Activated gamma-delta T cell treated with anti-CD3 and anti-CD28 coated beads, Interleukin-2, amount 50 U/mL, for 16 hours (primary cell): ENCODE measurements around the gene ARL4C.
"Not testable (repeated sequence)": the region's sequence is repeated elsewhere in the genome, so short reads cannot be mapped to it uniquely, and the experiment has no call there.

Experiments
- DNase-seq: peaks from one replicate; pipeline ENCODE4 v3.0.0-alpha.2; 2020; ENCODE audit warnings: low read depth

ARL4C gene

DNA sequence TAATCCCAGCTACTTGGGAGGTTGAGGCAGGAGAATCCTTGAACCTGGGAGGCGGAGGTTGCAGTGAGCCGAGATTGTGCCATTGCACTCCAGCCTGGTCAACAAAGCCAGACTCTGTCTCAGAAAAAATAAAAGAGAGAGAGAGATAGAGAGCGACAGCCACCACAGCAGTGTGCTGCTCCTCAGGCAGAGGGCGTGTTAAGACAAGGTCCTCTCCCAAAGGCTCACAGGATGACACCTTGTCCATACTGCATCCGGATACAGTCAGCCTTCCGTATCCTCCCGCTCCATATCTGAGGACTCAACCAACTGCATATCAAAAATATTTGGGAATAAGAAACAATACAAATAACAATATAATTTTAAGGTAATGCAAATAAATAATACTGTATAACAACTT lies 20.1 kb downstream of the ARL4C start:
- no peak for DNase-seq

DNA sequence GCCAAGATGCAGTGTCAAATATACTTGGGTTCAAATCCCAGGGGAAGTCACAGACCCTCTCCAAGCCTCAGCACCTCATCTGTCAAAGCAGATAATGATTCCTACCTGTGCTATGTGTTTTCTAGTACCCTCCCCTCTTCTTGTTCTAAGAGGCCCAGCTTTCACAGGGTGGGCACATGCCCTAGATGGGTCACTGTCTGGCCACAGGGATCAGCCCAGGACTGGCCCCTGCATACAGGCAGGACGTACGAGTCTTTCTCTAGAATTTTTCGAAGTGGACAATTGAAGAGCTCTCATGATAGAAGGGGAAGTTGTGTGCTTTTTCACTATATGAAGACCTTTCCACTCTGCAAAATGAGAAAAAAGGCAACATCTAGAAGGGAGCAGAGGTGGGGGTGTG lies 22.2 kb downstream of the ARL4C start:
- no peak for DNase-seq

DNA sequence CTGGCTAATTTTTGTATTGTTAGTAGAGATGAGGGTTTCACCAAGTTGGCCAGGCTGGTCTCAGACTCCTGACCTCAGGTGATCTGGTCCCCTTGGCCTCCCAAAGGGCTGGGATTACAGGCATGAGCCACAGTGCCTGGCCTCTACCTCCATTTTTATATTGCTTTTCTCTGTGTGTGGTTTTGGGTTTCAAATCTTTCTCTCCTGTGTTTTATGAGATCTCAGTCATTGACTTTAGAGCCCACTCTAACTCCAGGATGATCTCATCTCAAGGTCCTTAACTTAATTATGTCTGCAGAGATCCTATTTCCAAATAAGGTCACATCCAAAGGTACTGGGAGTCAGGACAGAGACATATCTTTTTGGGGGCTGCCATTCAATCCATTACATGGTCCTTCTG lies 24.7 kb downstream of the ARL4C start:
- DNase-seq: no peak

GRCh38 chr2:234469972-234470371 lies 26.9 kb downstream of the ARL4C start:
- no peak for DNase-seq

GRCh38 chr2:234469251-234469845 lies 27.5 kb downstream of the ARL4C start:
- DNase-seq: no peak

GRCh38 chr2:234468503-234468902 lies 28.4 kb downstream of the ARL4C start:
- DNase-seq: no peak

DNA sequence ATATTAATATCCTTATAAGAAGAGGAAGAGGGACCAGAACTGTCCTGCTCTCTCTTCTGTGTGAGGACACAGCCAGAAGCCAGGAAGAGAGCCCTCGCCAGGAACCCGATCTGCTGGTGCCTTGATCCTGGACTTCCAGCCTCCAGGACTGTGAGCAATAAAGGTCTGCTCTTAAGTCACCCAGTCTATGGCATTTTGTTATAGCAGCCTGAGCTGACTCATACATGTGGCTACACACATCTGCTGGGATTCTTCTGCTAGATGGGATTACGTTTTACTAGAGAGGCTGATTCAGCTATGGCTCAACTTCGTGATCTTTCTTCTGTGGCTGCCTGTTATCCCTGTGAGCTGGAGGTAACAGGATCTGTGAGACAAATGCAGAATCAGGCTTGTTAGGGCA lies 29.6 kb downstream of the ARL4C start:
- no peak for DNase-seq

DNA sequence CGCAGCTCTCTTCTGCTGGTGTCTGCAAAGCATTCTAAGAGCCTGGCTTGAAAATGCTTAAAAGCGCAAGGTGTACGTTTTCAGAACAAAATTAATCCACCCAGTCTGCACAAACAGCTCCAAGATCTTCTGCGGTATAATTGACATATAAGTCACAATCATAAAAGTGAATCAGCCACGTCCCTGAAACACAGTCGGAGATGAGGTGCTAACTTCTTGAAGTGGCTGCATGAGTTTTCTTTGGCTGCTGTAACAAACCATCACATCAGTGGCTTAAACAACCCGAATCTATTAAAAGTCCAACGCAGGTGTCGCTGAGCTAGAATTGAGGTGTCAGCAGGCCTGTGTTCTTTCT lies 32.6 kb downstream of the ARL4C start:
- no peak for DNase-seq

DNA sequence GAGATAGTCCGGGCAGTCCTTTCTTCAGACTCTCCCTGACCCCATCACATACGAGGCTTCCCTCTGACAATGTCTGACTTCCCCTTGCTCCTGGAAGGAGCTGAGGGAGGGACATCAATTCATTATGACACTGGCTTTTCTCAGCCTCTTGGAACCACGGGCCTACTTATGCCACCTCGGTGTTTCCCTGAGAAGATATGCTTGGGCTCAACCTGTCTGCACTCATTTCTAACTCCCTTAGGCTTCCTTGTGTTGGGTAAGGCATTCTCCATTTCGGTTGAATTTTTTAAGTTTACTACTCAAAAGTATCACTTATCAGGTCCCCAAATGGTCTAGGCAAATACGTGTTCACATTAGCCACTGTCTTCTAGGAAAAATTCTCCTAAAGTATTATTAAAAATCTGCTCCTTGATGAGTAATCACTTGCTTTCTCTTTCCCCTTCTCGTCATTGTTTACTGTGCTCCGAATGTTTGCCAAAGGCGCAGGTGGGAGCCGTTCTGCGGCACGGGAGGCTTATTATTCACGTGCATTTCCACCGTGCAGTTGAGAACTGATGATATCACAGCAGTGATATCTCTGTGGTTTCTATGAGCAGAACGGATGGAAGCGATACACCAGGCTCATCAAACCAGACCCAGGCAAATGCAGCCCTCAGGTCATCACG lies 33.1 kb downstream of the ARL4C start:
- DNase-seq: peak; percentile 51

DNA sequence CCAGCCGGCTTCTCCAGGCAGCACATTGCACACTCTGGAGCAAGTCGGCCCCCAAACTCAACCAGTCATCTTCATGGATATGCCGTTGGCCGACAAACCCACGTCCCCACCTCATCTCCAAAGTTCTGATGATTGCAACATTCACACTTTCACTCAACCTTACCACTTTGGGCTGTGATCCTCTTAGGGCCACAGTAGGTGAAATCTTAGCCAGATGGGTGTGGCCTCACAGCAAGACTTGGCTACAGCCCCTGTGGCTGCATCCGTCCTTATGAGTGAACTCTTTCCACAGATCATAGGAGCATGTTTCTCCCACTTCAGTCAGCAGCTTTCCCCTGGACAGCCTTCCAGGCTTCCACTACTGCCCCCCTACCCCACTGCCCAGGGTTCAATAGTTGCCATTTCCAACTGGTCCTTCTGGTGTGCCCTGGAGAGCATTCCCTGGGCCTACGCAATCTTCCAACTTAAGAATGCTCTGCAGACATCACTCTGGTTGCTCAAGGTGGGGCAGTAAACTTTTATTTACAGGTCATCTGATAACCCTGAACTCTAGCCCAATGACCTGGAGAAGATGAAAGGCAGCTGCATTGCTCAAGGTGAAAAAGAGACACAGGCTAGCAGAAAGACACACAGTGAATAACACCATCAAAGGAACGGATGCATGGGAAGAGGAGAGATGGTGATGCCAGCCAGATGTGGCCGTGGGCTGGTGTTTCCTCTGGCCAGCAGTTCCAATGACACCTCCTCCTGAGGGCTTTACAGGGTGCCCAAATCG lies 34.5 kb downstream of the ARL4C start:
- DNase-seq: no peak

- DNase-seq: no peak
These were observed 37.4 kb downstream of the ARL4C start for GRCh38 chr2:234459401-234460009.

DNA sequence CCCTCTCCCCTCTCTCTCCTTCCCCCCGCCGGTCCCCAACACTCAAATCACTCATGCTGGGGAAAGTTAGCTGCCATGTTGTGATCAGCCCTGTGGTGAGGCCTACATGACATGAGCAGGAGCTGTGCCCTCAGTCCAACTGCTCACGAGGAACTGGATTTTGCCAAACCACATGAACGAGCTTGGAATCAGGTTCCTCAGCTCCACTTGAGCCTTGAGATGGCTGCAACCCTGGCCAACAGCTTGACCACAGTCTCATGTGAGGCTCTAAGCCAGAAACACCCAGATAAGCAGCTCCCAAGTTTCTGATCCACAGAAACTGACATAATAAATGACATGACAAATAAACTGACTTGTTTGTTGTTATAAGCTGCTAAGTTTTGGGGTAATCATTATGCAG lies 38.4 kb downstream of the ARL4C start:
- DNase-seq: no peak

- no peak for DNase-seq
These were observed 39.5 kb downstream of the ARL4C start for GRCh38 chr2:234457421-234457820.

DNA sequence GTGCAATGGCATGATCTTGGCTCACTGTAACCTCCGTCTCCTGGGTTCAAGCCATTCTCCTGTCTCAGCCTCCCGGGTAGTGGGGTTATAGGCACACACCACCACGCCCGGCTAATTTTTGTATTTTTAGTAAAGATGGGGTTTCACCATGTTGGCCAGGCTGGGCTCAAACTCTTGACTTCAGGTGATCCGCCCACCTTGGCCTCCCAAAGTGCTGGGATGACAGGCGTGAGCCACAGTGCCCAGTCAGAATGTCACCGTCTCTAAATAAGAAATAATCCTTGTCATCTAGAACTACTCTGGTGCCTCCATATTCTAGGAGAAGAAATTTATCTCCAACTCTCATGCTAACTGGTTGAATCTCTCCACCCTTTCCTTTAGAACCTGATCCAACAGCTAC lies 41.6 kb downstream of the ARL4C start:
- not testable (repeated sequence) for DNase-seq

- DNase-seq: no peak
These were observed 42.4 kb downstream of the ARL4C start for GRCh38 chr2:234454433-234454832.

DNA sequence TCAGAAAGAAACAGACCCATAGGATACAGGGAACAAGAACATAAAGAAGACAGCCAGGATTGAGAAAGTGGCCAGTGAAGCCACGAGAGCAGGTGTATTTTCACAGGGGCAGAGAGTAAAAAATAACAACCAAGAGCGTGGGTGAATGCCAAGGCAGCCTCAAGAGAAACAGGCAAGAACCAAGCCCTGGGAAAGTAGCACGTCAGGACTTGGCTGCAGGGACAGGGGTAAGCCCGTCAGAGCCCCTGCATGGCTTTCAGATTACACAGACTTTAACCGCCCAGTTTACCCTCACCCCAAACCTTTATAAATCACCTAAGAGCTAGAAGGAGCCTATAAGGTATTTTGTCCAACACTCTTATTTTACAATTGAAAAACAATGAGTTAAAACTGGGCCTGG lies 43.7 kb downstream of the ARL4C start:
- DNase-seq: no peak

GRCh38 chr2:234451852-234452625 lies 44.8 kb downstream of the ARL4C start:
- DNase-seq: no peak

DNA sequence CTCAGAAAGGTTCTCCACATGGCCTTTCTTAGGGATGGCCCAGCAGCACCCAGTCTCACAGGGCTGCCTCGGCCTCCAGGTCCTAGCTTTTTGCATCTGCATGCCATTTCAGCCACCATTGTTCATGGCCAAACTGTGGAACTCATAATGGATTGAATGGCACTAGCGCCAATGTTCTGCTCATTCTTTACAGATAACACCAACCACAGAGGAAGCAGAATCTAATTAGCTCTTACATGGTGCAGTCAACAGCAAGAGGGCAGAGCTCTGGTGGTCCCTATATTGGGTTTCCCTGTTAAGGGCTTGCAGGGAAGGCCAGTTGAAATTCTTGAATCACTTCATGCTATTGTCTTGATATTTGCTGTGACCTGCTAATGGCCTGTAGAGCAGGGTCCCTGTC lies 45.6 kb downstream of the ARL4C start:
- no peak for DNase-seq

DNA sequence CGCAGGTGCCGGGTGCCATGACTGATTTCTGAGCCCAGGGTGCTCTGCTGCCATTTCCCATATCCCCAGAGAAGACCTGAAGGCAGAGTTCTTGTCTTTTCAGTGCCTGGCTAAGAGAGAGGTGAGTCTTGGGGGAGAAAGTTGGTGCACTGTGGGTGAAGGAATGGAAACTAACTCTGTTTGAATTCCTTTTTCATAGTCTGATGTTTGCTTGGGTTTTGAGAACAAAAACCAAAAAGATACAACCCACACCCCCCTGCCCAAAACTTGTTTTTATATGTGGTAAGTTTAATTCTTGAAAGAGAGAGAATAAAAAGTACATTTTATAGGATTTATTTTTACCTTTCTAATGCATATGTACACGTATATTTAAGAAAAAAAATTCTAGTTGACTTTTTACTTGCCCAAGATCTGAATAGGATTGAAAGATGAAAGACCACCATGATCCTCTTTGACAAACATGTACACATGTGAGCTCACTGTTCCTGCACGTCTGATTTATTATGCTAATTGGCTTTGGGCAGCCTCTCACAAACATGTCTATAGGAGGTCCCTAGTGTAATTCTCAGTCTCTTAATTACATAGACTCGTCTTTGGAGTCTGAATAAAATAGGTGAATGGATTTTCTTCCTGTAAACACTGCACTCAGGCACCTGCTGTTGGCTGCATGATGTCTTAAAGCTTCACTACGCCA lies 46.3 kb downstream of the ARL4C start:
- no peak for DNase-seq

- DNase-seq: no peak
These were observed 48.2 kb downstream of the ARL4C start for GRCh38 chr2:234448506-234449184.

GRCh38 chr2:234447963-234448362 lies 48.9 kb downstream of the ARL4C start:
- DNase-seq: no peak
